K562 (cell line): ENCODE data around the gene DCN.
"Not testable (repeated sequence)": the region's sequence is repeated elsewhere in the genome, so short reads cannot be mapped to it uniquely, and the experiment has no call there.

Experiments
- ATF3 ChIP-seq, 2 experiments: fragments of 450-650 bp in 1 of 2; sonication (generic) in 1 of 2; formaldehyde crosslinking in 1 of 2; IDR thresholded peaks in 1 of 2; conservative IDR thresholded peaks in 1 of 2; 2 replicates each; pipeline versions ENCODE4 v1.6.1 to v1.8.1; 2016 to 2023; ENCODE audit warnings: mild to moderate bottlenecking in 2 of 2, moderate library complexity in 2 of 2, inconsistent platforms in 1 of 2, missing genetic modification reagents in 1 of 2
- CHD4 ChIP-seq: fragments of 200-600 bp; sonication (generic); IDR thresholded peaks from 3 replicates; pipeline ENCODE4 v1.6.1; 2012; ENCODE audit warnings: low read depth, mild to moderate bottlenecking, mixed read lengths, low read length, inconsistent platforms; ENCODE audit not compliant: insufficient read depth, insufficient replicate concordance, poor library complexity, severe bottlenecking
- CHD7 ChIP-seq: fragments of 200-600 bp; sonication (generic); IDR thresholded peaks from one replicate; pipeline ENCODE4 v1.6.1; 2012; ENCODE audit warnings: mild to moderate bottlenecking, low read depth, low read length, inconsistent platforms
- CTCF ChIP-seq, 3 experiments: IDR thresholded peaks in 2 of 3; conservative IDR thresholded peaks in 1 of 3; 2 replicates each; pipeline ENCODE4 v1.5.1; 2011 to 2012; ENCODE audit warnings: low read length in 3 of 3, mild to moderate bottlenecking in 3 of 3, control low read depth in 2 of 3, improper control_type of control experiment in 1 of 3, inconsistent platforms in 1 of 3, low read depth in 1 of 3, mixed read lengths in 1 of 3, moderate library complexity in 1 of 3; ENCODE audit not compliant: insufficient read depth in 2 of 3
- FOSL1 ChIP-seq: fragments of 200-800 bp; sonication (Bioruptor generic); conservative IDR thresholded peaks from 2 replicates; pipeline ENCODE4 v1.6.1; 2016; ENCODE audit warnings: missing genetic modification characterization, missing compliant biosample characterization
- GTF2F1 ChIP-seq: IDR thresholded peaks from 2 replicates; pipeline ENCODE4 v1.6.1; 2011; ENCODE audit warnings: low read depth, low read length, improper control_type of control experiment
- MYC ChIP-seq, 2 experiments: fragments of 250-450 bp in 1 of 2; sonication (Bioruptor Pico) in 1 of 2; IDR thresholded peaks; 2 replicates each; pipeline versions ENCODE4 v1.5.1 to v1.6.1; 2012 to 2021; ENCODE audit warnings: low read depth in 2 of 2, borderline replicate concordance in 1 of 2, improper control_type of control experiment in 1 of 2, low read length in 1 of 2, mild to moderate bottlenecking in 1 of 2, moderate library complexity in 1 of 2
- NFYB ChIP-seq: IDR thresholded peaks from 2 replicates; pipeline ENCODE4 v1.6.1; 2011; ENCODE audit warnings: mild to moderate bottlenecking, moderate library complexity; ENCODE audit not compliant: insufficient read length; ENCODE audit errors: extremely low read depth
- POLR2A ChIP-seq: fragments of 450-650 bp; conservative IDR thresholded peaks from 2 replicates; pipeline ENCODE4 v1.6.1; 2016
- POU5F1 ChIP-seq: fragments of 150-350 bp; IDR thresholded peaks from 2 replicates; pipeline ENCODE4 v1.6.1; 2014; ENCODE audit warnings: borderline replicate concordance, low read length, low read depth, mild to moderate bottlenecking; ENCODE audit not compliant: partially characterized antibody
- SP1 ChIP-seq: sonication (generic); formaldehyde crosslinking; IDR thresholded peaks from 2 replicates; pipeline ENCODE4 v1.8.1; 2022; ENCODE audit warnings: mild to moderate bottlenecking, missing genetic modification reagents
- ZNF232 ChIP-seq: sonication (generic); formaldehyde crosslinking; IDR thresholded peaks from 2 replicates; pipeline ENCODE4 v1.8.0; 2022; ENCODE audit warnings: mild to moderate bottlenecking, missing genetic modification reagents

GRCh38 chr12:91207301-91207700, 24.7 kb upstream of the DCN start:
- not testable (repeated sequence) for TF ChIP-seq MYC (IDR thresholded peaks at IDR 0.05; ENCODE audit: low read depth, low read length); MYC (CRISPR knock-in tag; IDR thresholded peaks at IDR 0.05; ENCODE audit: borderline replicate concordance, low read depth); POU5F1; CHD7; FOSL1 (tag); CHD4; SP1 (CRISPR knock-in tag); ZNF232; ATF3 (IDR thresholded peaks at IDR 0.05); ATF3 (CRISPR knock-in tag; conservative IDR thresholded peaks at IDR 0.05); CTCF (IDR thresholded peaks at IDR 0.05 in 2 of 3, conservative IDR thresholded peaks at IDR 0.05 in 1 of 3; ENCODE audit: insufficient read depth in 2 of 3, low read depth in 1 of 3, low read length in 3 of 3); POLR2A; NFYB; GTF2F1
